HEK293 (cell line): ENCODE measurements around the gene CYP2R1.
A peak's percentile ranks its signal among the peaks of the same experiment; 100 is the strongest.

Experiments used
- CTCF ChIA-PET: fragments of 350-600 bp; formaldehyde crosslinking; extraction: SDS; loops from one replicate; lab custom pipeline; 2021; ENCODE audit warnings: antibody characterized with exemption; lab: Yijun Ruan, JAX
- POLR2A ChIA-PET: fragments of 300-600 bp; formaldehyde crosslinking; extraction: SDS; loops from one replicate; lab custom pipeline; 2020; ENCODE audit warnings: antibody characterized with exemption, inconsistent platforms; lab: Yijun Ruan, JAX
- H3K27ac ChIP-seq: fragments of 200-500 bp; sonication (Bioruptor generic); 2 replicates; pipeline ENCODE4 v1.5.1; 2014; ENCODE audit warnings: low read depth, low read length, control low read depth, inconsistent platforms; ENCODE audit errors: extremely low read depth
- H3K36me3 ChIP-seq, 2 experiments: fragments of 200-500 bp in 1 of 2; sonication (Bioruptor generic) in 1 of 2; 1 replicate in 1 of 2; 2 replicates in 1 of 2; pipeline ENCODE4 v1.5.1; 2014 to 2017; ENCODE audit warnings: inconsistent platforms in 2 of 2, low read length in 2 of 2; ENCODE audit not compliant: control insufficient read depth in 2 of 2, insufficient read depth in 1 of 2
- H3K4me1 ChIP-seq: fragments of 200-500 bp; sonication (Bioruptor generic); 2 replicates; pipeline ENCODE4 v1.5.1; 2014; ENCODE audit warnings: mild to moderate bottlenecking, low read length, inconsistent platforms; ENCODE audit not compliant: control insufficient read depth, insufficient read depth
- H3K4me3 ChIP-seq: 2 replicates; pipeline ENCODE4 v1.5.1; 2011; ENCODE audit warnings: low read depth, mild to moderate bottlenecking, control low read depth, low read length, moderate library complexity
- H3K9me3 ChIP-seq: fragments of 200-500 bp; sonication (Bioruptor generic); 2 replicates; pipeline ENCODE4 v1.5.1; 2014; ENCODE audit warnings: low read depth, low read length, inconsistent platforms; ENCODE audit not compliant: control insufficient read depth, insufficient read depth
- HOXD13 ChIP-seq: sonication (generic); formaldehyde crosslinking; IDR thresholded peaks from 2 replicates; pipeline ENCODE4 v1.8.0; 2022; ENCODE audit warnings: missing genetic modification reagents, borderline replicate concordance
- SCRT2 ChIP-seq: fragments of 450-650 bp; formaldehyde crosslinking; IDR thresholded peaks from 2 replicates; pipeline ENCODE4 v1.5.1; 2016; ENCODE audit warnings: missing biosample characterization, missing genetic modification characterization
- ZFP3 ChIP-seq: fragments of 450-650 bp; formaldehyde crosslinking; IDR thresholded peaks from 2 replicates; pipeline ENCODE4 v1.5.1; 2016; ENCODE audit warnings: low read depth, missing biosample characterization, missing genetic modification characterization
- ZNF2 ChIP-seq: fragments of 450-650 bp; formaldehyde crosslinking; IDR thresholded peaks from 2 replicates; pipeline ENCODE4 v1.5.1; 2016; ENCODE audit warnings: missing biosample characterization, missing genetic modification characterization
- ZNF311 ChIP-seq: fragments of 450-650 bp; formaldehyde crosslinking; IDR thresholded peaks from 2 replicates; pipeline ENCODE4 v1.5.1; 2017; ENCODE audit warnings: missing biosample characterization, missing genetic modification characterization, borderline replicate concordance
- ZNF510 ChIP-seq: fragments of 450-650 bp; formaldehyde crosslinking; IDR thresholded peaks from 2 replicates; pipeline ENCODE4 v1.5.1; 2018; ENCODE audit warnings: mild to moderate bottlenecking, missing genetic modification characterization, missing biosample characterization; ENCODE audit not compliant: insufficient replicate concordance
- ZNF518A ChIP-seq: fragments of 450-650 bp; formaldehyde crosslinking; conservative IDR thresholded peaks from 2 replicates; pipeline ENCODE4 v1.5.1; 2016; ENCODE audit warnings: low read depth, missing biosample characterization, missing genetic modification characterization
- ZNF560 ChIP-seq: fragments of 450-650 bp; formaldehyde crosslinking; IDR thresholded peaks from 2 replicates; pipeline ENCODE4 v1.5.1; 2017; ENCODE audit warnings: missing biosample characterization, missing genetic modification characterization, borderline replicate concordance
- ZNF639 ChIP-seq: fragments of 450-650 bp; formaldehyde crosslinking; IDR thresholded peaks from 2 replicates; pipeline ENCODE4 v1.5.1; 2016; ENCODE audit warnings: missing biosample characterization, missing genetic modification characterization
- TF ChIP-seq, protein P1 (sequence below): fragments of 450-650 bp; IDR thresholded peaks from 2 replicates; pipeline ENCODE4 v1.5.1; 2018; ENCODE audit warnings: missing biosample characterization, mild to moderate bottlenecking, missing genetic modification characterization
- TF ChIP-seq, protein P2 (sequence below): fragments of 450-650 bp; formaldehyde crosslinking; IDR thresholded peaks from 2 replicates; pipeline ENCODE4; 2016; ENCODE audit warnings: missing biosample characterization, missing genetic modification characterization

CYP2R1 gene

GRCh38 chr11:14894657-14895598 is 2.9 kb upstream of the CYP2R1 start (continued):
- TF ChIP-seq, protein P1, sequence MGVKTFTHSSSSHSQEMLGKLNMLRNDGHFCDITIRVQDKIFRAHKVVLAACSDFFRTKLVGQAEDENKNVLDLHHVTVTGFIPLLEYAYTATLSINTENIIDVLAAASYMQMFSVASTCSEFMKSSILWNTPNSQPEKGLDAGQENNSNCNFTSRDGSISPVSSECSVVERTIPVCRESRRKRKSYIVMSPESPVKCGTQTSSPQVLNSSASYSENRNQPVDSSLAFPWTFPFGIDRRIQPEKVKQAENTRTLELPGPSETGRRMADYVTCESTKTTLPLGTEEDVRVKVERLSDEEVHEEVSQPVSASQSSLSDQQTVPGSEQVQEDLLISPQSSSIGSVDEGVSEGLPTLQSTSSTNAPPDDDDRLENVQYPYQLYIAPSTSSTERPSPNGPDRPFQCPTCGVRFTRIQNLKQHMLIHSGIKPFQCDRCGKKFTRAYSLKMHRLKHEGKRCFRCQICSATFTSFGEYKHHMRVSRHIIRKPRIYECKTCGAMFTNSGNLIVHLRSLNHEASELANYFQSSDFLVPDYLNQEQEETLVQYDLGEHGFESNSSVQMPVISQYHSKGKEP = peak; percentile 98
- no peak for TF ChIP-seq HOXD13

- H3K4me3 ChIP-seq = peak overlapping the region; percentile 14
- no peak overlapping the region for H3K27ac ChIP-seq
- H3K9me3 ChIP-seq = no peaks in the 10 kb centered on the region
- H3K36me3 ChIP-seq = no peaks in the 10 kb centered on the region
- TF ChIP-seq ZNF2 (tag by site-specific recombination) = no peak
- no peak for TF ChIP-seq SCRT2 (tag by site-specific recombination)
- no peak for TF ChIP-seq ZNF510
- no peak for TF ChIP-seq ZNF639 (tag by site-specific recombination)
- TF ChIP-seq, protein P2, sequence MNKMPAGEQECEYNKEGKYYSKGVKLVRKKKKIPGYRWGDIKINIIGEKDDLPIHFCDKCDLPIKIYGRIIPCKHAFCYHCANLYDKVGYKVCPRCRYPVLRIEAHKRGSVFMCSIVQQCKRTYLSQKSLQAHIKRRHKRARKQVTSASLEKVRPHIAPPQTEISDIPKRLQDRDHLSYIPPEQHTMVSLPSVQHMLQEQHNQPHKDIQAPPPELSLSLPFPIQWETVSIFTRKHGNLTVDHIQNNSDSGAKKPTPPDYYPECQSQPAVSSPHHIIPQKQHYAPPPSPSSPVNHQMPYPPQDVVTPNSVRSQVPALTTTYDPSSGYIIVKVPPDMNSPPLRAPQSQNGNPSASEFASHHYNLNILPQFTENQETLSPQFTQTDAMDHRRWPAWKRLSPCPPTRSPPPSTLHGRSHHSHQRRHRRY (tag by site-specific recombination) = no peak
- TF ChIP-seq ZNF518A (tag by site-specific recombination) = no peak
- TF ChIP-seq ZFP3 (tag by site-specific recombination) = no peak
- TF ChIP-seq ZNF311 (tag by site-specific recombination) = no peak
- no peak for TF ChIP-seq ZNF560 (tag by site-specific recombination)
- ChIA-PET CTCF (interaction anchor here (0.5 to 3.1 kb wide), 5 partner anchors 15 to 257 kb away, joined by 3 to 16 read pairs (median 3); no protein-coding TSS in a partner anchor), POLR2A (interaction anchor here (0.7 to 1.7 kb wide), 8 partner anchors 8 to 248 kb away, joined by 3 to 14 read pairs (median 6); partner anchors contain the start of gene PDE3B)
- H3K4me1 ChIP-seq = no peaks in the 10 kb centered on the region
Measured at GRCh38 chr11:14892577-14892976, 546 bp upstream of the CYP2R1 start.
